Astrocyte of the cerebellum (primary cell): ENCODE data around the gene CACNA1G.

Source experiments
- DNase-seq: peaks from one replicate; pipeline ENCODE4 v3.0.0-alpha.2; 2011; ENCODE audit warnings: low read depth
- H3K4me3 ChIP-seq: 2 replicates; pipeline ENCODE4 v1.5.1; 2011; ENCODE audit warnings: mild to moderate bottlenecking, low read depth, low read length, moderate library complexity
- CTCF ChIP-seq: IDR thresholded peaks from 2 replicates; pipeline ENCODE4 v1.5.1; 2012; ENCODE audit warnings: low read length, low read depth, moderate library complexity, mild to moderate bottlenecking; ENCODE audit errors: missing control alignments
- in situ Hi-C: cut with HindIII; loops from 2 replicates; pipeline ENCODE4 v1.10.0; 2017; ENCODE audit warnings: low sequenced_read_pairs

CACNA1G gene

DNA sequence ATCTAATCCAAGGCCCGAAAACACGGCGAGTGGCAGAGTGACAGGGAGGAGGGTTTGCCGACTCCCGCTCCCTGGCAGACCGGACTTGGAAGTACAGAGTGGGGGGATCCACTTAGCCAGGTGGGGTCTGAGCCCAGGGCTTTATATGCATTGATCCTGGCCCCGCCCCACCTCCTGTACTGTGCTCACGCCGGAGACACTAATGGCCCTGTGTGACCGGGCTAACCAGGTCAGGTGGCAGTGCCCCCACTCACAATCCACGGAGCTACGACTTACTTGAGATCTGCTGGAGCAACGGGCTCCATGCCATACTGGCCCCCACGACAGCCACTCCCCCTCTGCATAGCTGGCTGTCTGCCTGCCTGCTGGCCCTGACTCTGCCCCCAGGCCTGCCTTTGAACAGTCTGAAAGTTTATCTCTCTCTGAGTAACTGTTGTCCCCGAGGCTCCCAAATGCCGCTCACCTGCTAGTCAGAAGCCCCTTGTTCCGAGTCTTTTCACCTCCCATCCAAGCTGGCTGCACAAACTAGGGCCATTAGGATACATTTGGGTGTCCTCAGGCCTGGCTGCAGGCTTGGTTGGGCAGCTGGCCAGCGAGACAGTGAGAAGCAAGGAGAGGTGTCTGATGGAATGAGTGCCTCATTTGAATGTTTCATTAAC is 28.0 kb downstream of the CACNA1G start:
- in situ Hi-C loops: no loop called here
- no peak overlapping the region for H3K4me3 ChIP-seq
- no peak for DNase-seq
- TF ChIP-seq CTCF: no peak

DNA sequence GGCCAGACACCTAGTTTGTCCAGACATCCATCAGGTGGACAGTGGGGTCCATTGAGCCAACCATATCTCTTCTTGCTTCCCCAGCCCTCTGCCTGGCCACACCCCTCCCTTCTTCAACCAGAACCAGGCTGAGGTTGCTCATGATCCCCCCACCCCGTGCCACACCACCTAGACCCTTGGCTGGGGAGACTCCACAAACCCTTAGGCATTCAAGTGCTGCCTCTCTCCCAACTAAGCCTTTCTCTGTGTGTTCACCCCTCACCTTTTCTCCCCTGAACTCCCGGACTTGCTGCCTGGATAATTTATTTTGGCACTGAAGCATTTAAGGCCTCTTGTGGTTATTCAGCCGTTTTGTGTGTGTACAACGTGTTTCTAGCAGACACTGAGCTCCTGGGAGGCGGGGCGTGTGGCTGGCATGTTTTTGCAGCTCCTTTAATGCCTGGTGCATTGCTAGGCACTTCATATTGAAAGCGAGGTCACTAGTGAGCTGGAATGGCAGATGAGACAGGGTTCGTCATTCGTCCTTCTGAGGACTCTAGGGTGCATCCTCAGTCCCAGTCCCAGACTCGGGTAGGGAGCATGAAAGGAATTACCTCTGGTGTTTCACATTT is 28.7 kb downstream of the CACNA1G start:
- no peak for TF ChIP-seq CTCF
- no peak overlapping the region for H3K4me3 ChIP-seq
- no peak for DNase-seq
- in situ Hi-C loops: no loop called here

DNA sequence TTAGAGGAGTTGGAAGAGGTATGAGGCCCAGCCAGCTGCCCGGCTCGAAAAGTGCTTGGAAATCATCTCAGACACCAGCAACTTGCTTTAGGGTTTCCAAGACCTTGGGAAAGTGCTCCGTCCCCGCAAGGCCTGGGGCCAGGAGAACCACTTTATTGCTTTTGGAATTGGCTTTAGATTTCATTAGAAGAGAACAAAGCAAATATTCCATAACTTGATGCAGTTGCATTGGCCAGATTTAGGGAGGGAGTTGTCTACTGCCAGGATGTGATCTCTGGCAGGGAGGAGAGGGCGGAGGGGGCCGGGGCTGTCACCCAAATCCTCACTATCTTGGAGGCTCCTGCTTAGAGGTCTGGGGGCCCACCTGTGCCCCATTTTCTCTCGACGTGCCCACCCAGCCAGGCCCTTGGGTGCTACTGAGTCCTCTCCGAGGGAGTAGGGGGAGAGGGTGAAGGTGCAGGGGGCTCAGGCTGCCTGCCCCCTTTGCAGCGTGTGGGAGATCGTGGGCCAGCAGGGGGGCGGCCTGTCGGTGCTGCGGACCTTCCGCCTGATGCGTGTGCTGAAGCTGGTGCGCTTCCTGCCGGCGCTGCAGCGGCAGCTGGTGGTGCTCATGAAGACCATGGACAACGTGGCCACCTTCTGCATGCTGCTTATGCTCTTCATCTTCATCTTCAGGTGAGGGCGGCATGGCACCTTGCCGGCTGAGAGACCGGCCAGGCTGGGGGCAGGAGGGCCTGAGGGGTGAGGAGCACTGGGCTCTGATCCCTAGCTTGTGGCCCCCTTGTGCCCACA is 30.6 kb downstream of the CACNA1G start:
- DNase-seq: no peak
- in situ Hi-C loops: loop anchor here (5.0 kb wide), 1 partner anchor 46 kb away; no protein-coding TSS in a partner anchor
- no peak for TF ChIP-seq CTCF
- H3K4me3 ChIP-seq: no peak overlapping the region

- no peak for TF ChIP-seq CTCF
- in situ Hi-C loops: loop anchor here (5.0 kb wide), 1 partner anchor 44 kb away; no protein-coding TSS in a partner anchor
- DNase-seq: no peak
- no peak overlapping the region for H3K4me3 ChIP-seq
These were observed 32.8 kb downstream of the CACNA1G start for GRCh38 chr17:50593321-50593720.

GRCh38 chr17:50594128-50594823 is 33.8 kb downstream of the CACNA1G start:
- DNase-seq: no peak
- TF ChIP-seq CTCF: no peak
- H3K4me3 ChIP-seq: no peak overlapping the region
- in situ Hi-C loops: loop anchor here (5.0 kb wide), 1 partner anchor 43 kb away; no protein-coding TSS in a partner anchor

GRCh38 chr17:50594892-50595291 is 34.4 kb downstream of the CACNA1G start:
- no peak for DNase-seq
- no peak overlapping the region for H3K4me3 ChIP-seq
- in situ Hi-C loops: loop anchor here (5.0 kb wide), 1 partner anchor 42 kb away; no protein-coding TSS in a partner anchor
- TF ChIP-seq CTCF: no peak
